ENCODE measurements around the gene THSD7B.

THSD7B gene

DNA sequence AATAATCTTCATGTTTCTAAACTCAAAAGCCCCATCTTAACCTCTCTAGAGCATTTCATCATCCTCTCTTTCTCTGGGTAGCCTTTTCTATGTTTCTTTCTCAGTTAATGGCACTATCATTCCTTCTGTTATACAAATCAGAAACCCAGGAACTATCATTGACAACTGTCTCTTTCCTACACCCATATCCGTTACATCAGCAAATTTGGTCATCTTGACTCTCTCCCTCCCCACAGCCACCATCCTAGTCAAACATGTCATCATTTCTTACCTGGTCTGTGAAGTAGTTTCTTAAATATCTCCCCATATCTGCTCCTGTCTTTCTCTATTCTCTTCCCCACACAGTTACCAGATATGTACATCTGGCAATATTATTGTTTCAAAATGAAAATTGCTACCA, 62.8 kb downstream of the THSD7B start:
- DNase-seq: no peak

DNA sequence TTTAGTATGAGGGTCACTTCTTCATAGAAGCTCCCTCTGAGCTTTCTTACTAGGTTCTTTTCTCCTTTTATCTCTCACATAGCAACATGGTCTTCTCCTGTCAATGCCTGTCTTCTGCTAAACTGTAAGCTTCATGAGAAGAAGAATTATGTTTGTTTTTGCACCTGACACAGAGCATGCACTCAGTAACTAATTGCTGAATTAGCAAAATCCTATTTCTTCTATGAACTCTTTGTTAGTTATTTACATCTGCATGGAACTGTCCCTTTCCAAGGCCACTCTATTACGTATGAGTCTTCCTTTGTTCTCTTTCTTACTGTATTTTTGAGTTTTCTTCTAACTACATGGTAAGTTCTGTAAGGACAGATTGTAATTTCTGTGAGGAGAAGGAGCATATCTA, 63.4 kb downstream of the THSD7B start:
- DNase-seq: no peak

DNA sequence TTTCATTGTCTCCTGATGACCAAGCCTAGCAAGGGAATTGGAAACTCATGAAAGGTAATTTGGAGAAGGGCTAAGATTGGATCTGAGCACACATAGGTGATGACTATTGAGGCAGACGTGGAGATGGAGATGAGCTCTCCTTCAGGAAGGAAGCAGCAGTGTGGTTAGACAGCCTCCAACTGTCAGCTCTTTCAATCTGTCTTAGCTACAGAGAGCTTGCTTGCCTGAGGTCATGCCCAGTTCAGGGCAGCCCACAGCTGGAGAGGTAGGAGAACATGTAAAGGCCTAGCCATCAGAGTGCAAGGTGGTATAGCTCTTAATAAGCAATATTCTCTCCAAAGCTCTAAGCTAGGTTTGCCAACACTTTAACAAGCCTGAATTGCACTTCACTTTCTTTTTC, 79.2 kb downstream of the THSD7B start:
- no peak for DNase-seq

- DNase-seq: no peak
Measured at GRCh38 chr2:136858656-136859055, 93.3 kb downstream of the THSD7B start.

- DNase-seq: no peak
Measured at GRCh38 chr2:136860443-136860958, 95.2 kb downstream of the THSD7B start.

- DNase-seq: no peak
Measured at GRCh38 chr2:136863468-136863867, 98.1 kb downstream of the THSD7B start.

DNA sequence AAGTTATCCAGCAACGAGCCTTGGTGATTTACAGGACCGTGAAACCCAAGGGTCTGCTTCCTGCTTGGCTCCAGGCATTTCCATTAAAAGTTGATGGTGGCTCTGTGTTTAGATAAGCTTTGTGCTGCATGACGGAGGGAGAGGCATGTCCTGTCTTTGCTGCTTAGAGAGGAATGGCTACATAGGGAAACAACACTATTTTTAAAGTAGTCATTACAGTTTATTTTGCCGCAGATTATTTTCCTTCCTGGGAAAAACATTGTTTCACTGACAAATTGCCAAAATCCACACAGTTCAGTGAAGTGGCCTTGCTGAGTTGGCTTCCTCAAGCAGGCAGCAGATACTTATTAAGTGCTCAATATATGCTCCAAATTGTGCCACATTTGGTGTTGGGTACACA, 98.5 kb downstream of the THSD7B start:
- DNase-seq: no peak

- no peak for DNase-seq
Measured at GRCh38 chr2:136871424-136871823, 106.1 kb downstream of the THSD7B start.

DNA sequence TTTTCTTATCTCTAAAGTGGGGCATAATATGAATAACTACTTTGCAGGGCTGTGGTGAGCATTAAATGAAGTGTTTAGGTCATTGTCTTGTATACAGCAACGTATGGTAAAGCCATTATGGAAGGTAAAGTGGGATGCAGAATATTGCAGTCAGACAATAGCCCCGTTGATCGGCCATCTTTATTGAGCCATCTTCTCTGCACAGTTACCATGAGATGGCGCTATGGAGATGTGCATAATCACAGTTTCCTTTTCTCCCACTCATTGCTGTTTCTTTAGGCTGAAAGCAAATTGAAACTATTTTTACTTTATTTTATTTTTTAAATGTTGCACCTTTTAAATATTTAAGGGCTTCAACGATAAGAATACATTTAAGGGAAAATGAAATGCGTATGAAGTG, 108.9 kb downstream of the THSD7B start:
- no peak for DNase-seq

- DNase-seq: no peak
Measured at GRCh38 chr2:136891100-136891499, 125.8 kb downstream of the THSD7B start.

DNA sequence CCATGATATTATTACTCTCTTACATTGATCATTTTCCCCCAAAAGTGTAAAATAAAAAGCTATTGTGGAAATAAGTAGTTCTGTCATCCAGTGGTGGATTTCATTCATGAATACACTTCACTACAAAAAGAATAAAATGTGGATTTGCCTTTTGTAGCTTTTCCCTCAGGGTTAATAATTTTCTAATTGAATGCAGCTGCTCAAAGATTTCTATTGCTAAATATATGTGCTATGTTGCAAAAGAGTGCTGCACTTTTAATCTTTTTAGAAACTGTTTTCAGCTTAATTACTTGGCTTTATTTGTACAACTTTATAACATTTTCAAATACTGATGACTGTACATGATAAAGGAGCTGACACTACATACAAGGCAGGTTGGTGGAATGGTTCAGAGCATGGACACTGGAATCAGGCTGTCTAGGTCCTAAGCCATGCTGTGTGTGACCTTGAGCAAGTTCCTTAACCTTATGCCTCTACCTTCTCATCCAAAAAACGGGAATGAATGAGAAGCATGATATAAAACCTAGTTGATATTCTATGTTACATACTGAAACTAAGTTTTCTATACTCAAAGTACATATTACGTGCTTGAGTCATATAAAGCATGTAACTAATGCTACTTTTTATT, 128.8 kb downstream of the THSD7B start:
- DNase-seq: no peak

DNA sequence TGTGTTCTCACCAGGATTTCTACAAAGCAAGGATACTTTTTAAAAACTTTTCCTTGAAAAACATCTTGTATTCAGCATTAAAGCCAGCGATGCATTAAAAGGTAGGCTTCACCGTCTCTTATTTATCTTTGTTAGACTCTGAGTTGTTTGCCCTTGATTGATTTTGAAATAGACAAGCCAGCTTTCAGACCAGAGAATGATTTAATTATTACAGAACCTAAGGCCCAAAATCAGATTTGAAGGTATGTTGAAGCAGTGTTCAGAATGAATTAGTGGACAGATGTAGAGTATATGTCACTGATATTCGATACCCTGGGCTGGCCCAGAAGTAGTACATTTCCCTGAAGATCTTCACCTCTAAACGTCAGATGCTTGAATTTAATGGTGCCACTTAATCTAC, 136.4 kb downstream of the THSD7B start:
- no peak for DNase-seq

DNA sequence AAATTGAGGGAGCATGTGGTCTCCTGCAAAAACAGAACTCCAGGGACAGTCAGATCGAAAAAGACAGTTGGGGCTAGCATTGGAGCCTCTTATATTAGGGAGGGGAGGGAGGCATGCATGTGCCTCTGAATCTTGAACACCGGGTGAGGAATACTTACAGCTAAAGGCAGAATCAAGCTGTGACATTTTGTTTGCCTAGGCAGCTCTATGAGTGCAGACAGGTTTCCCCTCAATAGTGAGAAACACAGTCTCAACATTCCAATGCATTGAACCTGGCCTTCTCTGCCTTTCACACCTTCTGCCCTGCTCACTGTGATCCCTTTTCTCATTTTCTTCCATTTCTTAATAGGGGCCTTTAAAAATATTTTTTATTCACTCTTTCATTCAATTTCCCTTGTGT, 140.4 kb downstream of the THSD7B start:
- DNase-seq: no peak

- no peak for DNase-seq
Measured at GRCh38 chr2:136909777-136910176, 144.4 kb downstream of the THSD7B start.

- no peak for DNase-seq
Measured at GRCh38 chr2:136916131-136916530, 150.8 kb downstream of the THSD7B start.

DNA sequence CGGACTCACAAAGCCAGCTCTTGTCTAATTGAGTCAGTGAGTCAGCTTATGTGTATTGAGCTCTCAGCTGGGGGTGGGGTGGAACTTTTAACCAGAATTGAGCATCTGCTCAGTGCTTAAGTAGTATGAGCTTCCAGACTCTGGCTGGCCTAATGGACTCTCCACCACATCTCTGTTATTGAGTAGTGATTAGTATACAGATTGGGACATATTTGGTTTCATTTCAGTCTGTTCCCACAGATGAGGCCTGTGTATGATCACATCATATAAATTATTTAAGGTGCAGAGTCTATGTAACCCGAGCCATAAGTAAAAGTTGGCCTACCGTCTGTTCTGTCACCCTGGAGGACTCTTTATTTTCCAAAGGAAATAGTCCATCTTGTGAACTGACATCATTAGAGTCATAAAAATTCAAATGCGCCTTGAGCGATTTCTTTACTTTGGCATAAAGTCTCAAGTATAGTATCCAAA, 152.1 kb downstream of the THSD7B start:
- DNase-seq: no peak

- DNase-seq: no peak
Measured at GRCh38 chr2:136919682-136920081, 154.3 kb downstream of the THSD7B start.

GRCh38 chr2:136920652-136921333, 155.4 kb downstream of the THSD7B start:
- DNase-seq: no peak

GRCh38 chr2:136927156-136927555, 161.8 kb downstream of the THSD7B start:
- DNase-seq: no peak

DNA sequence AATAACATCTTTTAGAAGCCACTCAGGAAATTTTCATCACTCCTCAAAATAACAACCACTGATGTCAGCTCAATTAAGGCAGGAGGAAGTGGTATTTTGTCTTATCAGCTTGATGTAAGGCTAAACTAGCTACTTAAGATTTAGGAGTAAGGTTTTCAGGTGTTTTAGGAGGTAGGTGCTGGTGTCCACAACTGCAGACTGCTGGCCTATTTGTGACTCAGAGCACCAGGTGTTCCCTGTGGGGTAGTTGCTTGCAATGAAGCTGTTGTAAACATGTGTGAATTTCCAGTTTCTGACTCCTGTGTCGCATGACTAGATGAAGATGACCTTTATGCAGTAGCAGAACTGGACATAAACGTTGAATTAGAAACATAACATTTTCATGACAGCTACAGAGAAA, 164.2 kb downstream of the THSD7B start:
- DNase-seq: no peak

DNA sequence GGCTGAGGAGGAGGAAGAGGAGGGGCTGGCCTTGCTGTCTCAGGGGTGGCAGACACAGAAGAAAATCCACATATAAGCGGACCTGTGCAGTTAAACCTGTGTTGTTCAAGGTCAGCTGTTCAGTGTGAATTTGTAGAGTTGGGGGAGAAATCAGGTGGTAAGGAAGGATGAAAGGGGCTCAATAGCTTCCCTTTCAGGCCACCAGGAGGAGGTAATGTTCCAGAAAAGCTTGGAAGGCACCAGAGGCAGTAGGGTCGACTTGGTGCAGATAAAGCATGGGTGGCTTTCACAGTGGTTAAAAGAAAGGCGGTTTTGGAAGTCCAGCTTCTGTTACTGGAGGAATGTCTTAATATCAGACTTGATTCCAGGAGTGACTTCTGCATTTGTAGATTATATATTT, 167.4 kb downstream of the THSD7B start:
- no peak for DNase-seq

DNA sequence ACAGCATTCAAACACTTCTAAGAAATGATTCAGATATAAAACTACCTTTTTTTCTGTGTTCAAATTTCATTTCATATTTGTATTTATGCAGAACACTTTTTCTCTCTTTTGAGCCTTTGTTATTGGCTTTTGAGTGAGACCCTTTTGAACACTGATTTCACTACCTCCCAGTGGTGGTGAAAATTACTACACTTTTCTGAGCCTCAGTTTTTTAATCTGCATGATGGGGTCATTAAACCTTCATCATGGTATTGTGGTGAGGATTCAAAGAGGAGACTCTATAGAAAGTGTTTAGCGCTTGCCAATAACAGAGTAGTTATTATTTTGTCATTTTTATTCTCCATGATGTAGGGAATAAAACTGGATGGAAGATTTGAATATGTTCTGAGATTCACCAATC, 169.8 kb downstream of the THSD7B start:
- DNase-seq: no peak

- no peak for DNase-seq
Measured at GRCh38 chr2:136956050-136956449, 190.7 kb downstream of the THSD7B start.

- no peak for DNase-seq
Measured at GRCh38 chr2:136957044-136957443, 191.7 kb downstream of the THSD7B start.

All from activated naive CD4-positive, alpha-beta T cell treated with anti-CD3 and anti-CD28 coated beads, Interleukin-2, amount 50 U/mL, for 16 hours (primary cell).